HUES48 (cell line): Measurements from ENCODE around the gene CACNA2D2.

Experiments used
- H3K27ac ChIP-seq: one replicate; pipeline ENCODE4 v1.7.0; 2013; ENCODE audit warnings: low read depth, low read length, inconsistent platforms
- H3K27me3 ChIP-seq: 2 replicates; pipeline ENCODE4 v1.6.1; 2013; ENCODE audit warnings: mild to moderate bottlenecking, low read length; ENCODE audit not compliant: control insufficient read depth, insufficient read depth
- H3K36me3 ChIP-seq: 2 replicates; pipeline ENCODE4 v1.6.1; 2013; ENCODE audit warnings: low read length; ENCODE audit not compliant: control insufficient read depth, insufficient read depth
- H3K4me1 ChIP-seq: 2 replicates; pipeline ENCODE4 v1.6.1; 2013; ENCODE audit warnings: mild to moderate bottlenecking, low read length; ENCODE audit not compliant: control insufficient read depth, insufficient read depth
- H3K4me3 ChIP-seq: 2 replicates; pipeline ENCODE4 v1.5.1; 2013; ENCODE audit warnings: mild to moderate bottlenecking, low read depth, low read length
- H3K9ac ChIP-seq: 2 replicates; pipeline ENCODE4 v1.6.1; 2013; ENCODE audit warnings: mild to moderate bottlenecking, low read depth, low read length, moderate library complexity
- H3K9me3 ChIP-seq: 2 replicates; pipeline ENCODE4 v1.6.1; 2013; ENCODE audit warnings: low read length; ENCODE audit not compliant: control insufficient read depth, insufficient read depth

Gene CACNA2D2

GRCh38 chr3:50493623-50494022, 9.8 kb downstream of the CACNA2D2 start:
- Histone ChIP-seq H3K9ac (no peak overlapping the region), H3K36me3 (no peaks in the 10 kb centered on the region), H3K9me3 (no peaks in the 10 kb centered on the region), H3K4me3 (no peak overlapping the region), H3K27ac (no peak overlapping the region), H3K4me1 (peaks cover 36% of the 10 kb centered on the region), H3K27me3 (0 out of 2 replicates have a peak, but pooled peaks cover 7% of the 10 kb centered on the region)

- no peak overlapping the region for H3K4me3 ChIP-seq
- H3K27ac ChIP-seq = no peak overlapping the region
- no peaks in the 10 kb centered on the region for H3K9me3 ChIP-seq
- no peak overlapping the region for H3K9ac ChIP-seq
- 0 out of 2 replicates have a peak, but pooled peaks cover 7% of the 10 kb centered on the region for H3K27me3 ChIP-seq
- no peaks in the 10 kb centered on the region for H3K36me3 ChIP-seq
- H3K4me1 ChIP-seq = peaks cover 36% of the 10 kb centered on the region
These were observed 10.3 kb downstream of the CACNA2D2 start for GRCh38 chr3:50493086-50493485.

- Histone ChIP-seq H3K27me3 (0 out of 2 replicates have a peak, but pooled peaks cover 3% of the 10 kb centered on the region), H3K27ac (no peak overlapping the region), H3K9me3 (no peaks in the 10 kb centered on the region), H3K9ac (no peak overlapping the region), H3K36me3 (no peaks in the 10 kb centered on the region), H3K4me1 (peaks cover 17% of the 10 kb centered on the region), H3K4me3 (no peak overlapping the region)
These were observed 12.4 kb downstream of the CACNA2D2 start for GRCh38 chr3:50491023-50491422.

- Histone ChIP-seq H3K9me3 (no peaks in the 10 kb centered on the region), H3K4me3 (no peak overlapping the region), H3K27me3 (0 out of 2 replicates have a peak, but pooled peaks cover 3% of the 10 kb centered on the region), H3K9ac (no peak overlapping the region), H3K4me1 (peaks cover 11% of the 10 kb centered on the region), H3K36me3 (no peaks in the 10 kb centered on the region), H3K27ac (no peak overlapping the region)
These were observed 13.0 kb downstream of the CACNA2D2 start for GRCh38 chr3:50490424-50490823.

GRCh38 chr3:50487181-50487580, 16.3 kb downstream of the CACNA2D2 start:
- no peaks in the 10 kb centered on the region for H3K27me3 ChIP-seq
- H3K36me3 ChIP-seq = no peaks in the 10 kb centered on the region

GRCh38 chr3:50486219-50486888, 17.1 kb downstream of the CACNA2D2 start:
- Histone ChIP-seq H3K27ac (no peak overlapping the region), H3K9ac (no peak overlapping the region), H3K4me1 (peaks cover 2% of the 10 kb centered on the region; the same call in 1 of the 2 replicates), H3K36me3 (no peaks in the 10 kb centered on the region), H3K9me3 (no peaks in the 10 kb centered on the region), H3K27me3 (no peaks in the 10 kb centered on the region), H3K4me3 (no peak overlapping the region)

More at GRCh38 chr3:50487181-50487580, 16.3 kb downstream of the CACNA2D2 start:
- Histone ChIP-seq H3K9me3 (no peaks in the 10 kb centered on the region), H3K4me3 (no peak overlapping the region), H3K4me1 (no peaks in the 10 kb centered on the region; the same call in 1 of the 2 replicates), H3K9ac (no peak overlapping the region), H3K27ac (no peak overlapping the region)

GRCh38 chr3:50484722-50485121, 18.7 kb downstream of the CACNA2D2 start:
- Histone ChIP-seq H3K9me3 (no peaks in the 10 kb centered on the region), H3K36me3 (no peaks in the 10 kb centered on the region), H3K27ac (no peak overlapping the region), H3K27me3 (no peaks in the 10 kb centered on the region), H3K4me1 (peaks cover 5% of the 10 kb centered on the region; the same call in 1 of the 2 replicates), H3K4me3 (no peak overlapping the region), H3K9ac (no peak overlapping the region)

- no peak overlapping the region for H3K4me3 ChIP-seq
- no peaks in the 10 kb centered on the region for H3K36me3 ChIP-seq
- no peaks in the 10 kb centered on the region for H3K27me3 ChIP-seq
- no peak overlapping the region for H3K9ac ChIP-seq
- peaks cover 5% of the 10 kb centered on the region; the same call in 1 of the 2 replicates for H3K4me1 ChIP-seq
- no peaks in the 10 kb centered on the region for H3K9me3 ChIP-seq
- H3K27ac ChIP-seq = no peak overlapping the region
These were observed 20.1 kb downstream of the CACNA2D2 start for GRCh38 chr3:50483374-50483773.

GRCh38 chr3:50481992-50482391, 21.4 kb downstream of the CACNA2D2 start:
- Histone ChIP-seq H3K9me3 (no peaks in the 10 kb centered on the region), H3K36me3 (no peaks in the 10 kb centered on the region), H3K4me1 (peaks cover 5% of the 10 kb centered on the region; the same call in 1 of the 2 replicates), H3K27me3 (no peaks in the 10 kb centered on the region), H3K4me3 (no peak overlapping the region), H3K27ac (no peak overlapping the region), H3K9ac (no peak overlapping the region)

GRCh38 chr3:50480471-50480870, 23.0 kb downstream of the CACNA2D2 start:
- no peak overlapping the region for H3K4me3 ChIP-seq
- H3K9me3 ChIP-seq = no peaks in the 10 kb centered on the region
- peaks cover 5% of the 10 kb centered on the region; the same call in 1 of the 2 replicates for H3K4me1 ChIP-seq
- no peaks in the 10 kb centered on the region for H3K27me3 ChIP-seq
- H3K36me3 ChIP-seq = no peaks in the 10 kb centered on the region
- no peak overlapping the region for H3K27ac ChIP-seq
- no peak overlapping the region for H3K9ac ChIP-seq

- no peak overlapping the region for H3K27ac ChIP-seq
- H3K36me3 ChIP-seq = no peaks in the 10 kb centered on the region
- H3K27me3 ChIP-seq = no peaks in the 10 kb centered on the region
- no peak overlapping the region for H3K4me3 ChIP-seq
- H3K4me1 ChIP-seq = peaks cover 5% of the 10 kb centered on the region; the same call in 1 of the 2 replicates
- no peak overlapping the region for H3K9ac ChIP-seq
- H3K9me3 ChIP-seq = no peaks in the 10 kb centered on the region
These were observed 23.9 kb downstream of the CACNA2D2 start for GRCh38 chr3:50479523-50479922.
